Peyer's patch (tissue), 4 donors: ENCODE data around the gene C3orf22. TPM values are rescaled to one million over a fixed set of nuclear protein-coding genes. Genes with fewer than 3 reads are reported as not detected.

Experiments
- DNase-seq, 3 donors: peaks; one replicate each; pipeline ENCODE4 v3.0.0-alpha.2; 2017 to 2019
- H3K27ac ChIP-seq, 4 donors: fragments of 200-600 bp; sonication (generic); one replicate each; pipeline ENCODE4 v1.5.1; 2016 to 2019
- H3K27me3 ChIP-seq, 2 donors: fragments of 200-600 bp; sonication (generic); one replicate each; pipeline ENCODE4 v1.5.1; 2019
- H3K36me3 ChIP-seq, 3 donors: fragments of 200-600 bp; sonication (generic); one replicate each; pipeline ENCODE4 v1.5.1; 2016 to 2019
- H3K4me1 ChIP-seq, 4 donors: fragments of 200-600 bp; sonication (generic); one replicate each; pipeline ENCODE4 v1.5.1; 2016 to 2019
- H3K4me3 ChIP-seq, 4 donors: fragments of 200-600 bp; sonication (generic); 1 replicate in 3 of 4; 2 replicates in 1 of 4; pipeline ENCODE4 v1.5.1; 2016 to 2019; ENCODE audit warnings: mild to moderate bottlenecking in 1 of 4
- H3K9me3 ChIP-seq, 4 donors: fragments of 200-600 bp; sonication (generic); one replicate each; pipeline ENCODE4 v1.5.1; 2016 to 2019; ENCODE audit warnings: mild to moderate bottlenecking in 1 of 4
- CTCF ChIP-seq, 6 experiments: fragments of 450-650 bp in 4 of 6; fragments of 200-600 bp in 2 of 6; sonication (generic) in 1 of 6; IDR thresholded peaks; one replicate each; pipeline ENCODE4 v1.5.1; 2017 to 2019; ENCODE audit warnings: antibody characterized with exemption in 6 of 6, mild to moderate bottlenecking in 3 of 6, moderate library complexity in 1 of 6
- POLR2A ChIP-seq, 2 donors: fragments of 450-650 bp; IDR thresholded peaks; one replicate each; pipeline ENCODE4 v1.5.1; 2017; ENCODE audit warnings: antibody characterized with exemption in 2 of 2, mild to moderate bottlenecking in 2 of 2, moderate library complexity in 2 of 2
- total RNA-seq, 4 donors: library from RNA; depleted of rRNA; stranded (reverse); fragments of >200 nt; gene quantifications; one replicate each; pipeline ENCODE4 v1.1.0, GENCODE V29; 2016

The C3orf22 gene
- total RNA-seq, 4 donors from 2014 or later: not detected

GRCh38 chr3:126582311-126582710 is 23.6 kb upstream of the C3orf22 start:
- Histone ChIP-seq H3K27ac (no peak overlapping the region), H3K4me3 (no peak overlapping the region), H3K27me3 (no peaks in the 10 kb centered on the region), H3K9me3 (no peaks in the 10 kb centered on the region), H3K4me1 (no peaks in the 10 kb centered on the region), H3K36me3 (no peaks in the 10 kb centered on the region)
- no peak for DNase-seq
- TF ChIP-seq POLR2A (IDR thresholded peaks at IDR 0.05): no peak
- TF ChIP-seq CTCF (IDR thresholded peaks at IDR 0.05): no peak

GRCh38 chr3:126581569-126581968 is 22.8 kb upstream of the C3orf22 start:
- Histone ChIP-seq H3K36me3 (no peaks in the 10 kb centered on the region), H3K4me1 (no peaks in the 10 kb centered on the region), H3K9me3 (no peaks in the 10 kb centered on the region), H3K27ac (no peak overlapping the region), H3K27me3 (no peaks in the 10 kb centered on the region), H3K4me3 (no peak overlapping the region)
- DNase-seq: no peak
- no peak for TF ChIP-seq CTCF (IDR thresholded peaks at IDR 0.05)
- no peak for TF ChIP-seq POLR2A (IDR thresholded peaks at IDR 0.05)

DNA sequence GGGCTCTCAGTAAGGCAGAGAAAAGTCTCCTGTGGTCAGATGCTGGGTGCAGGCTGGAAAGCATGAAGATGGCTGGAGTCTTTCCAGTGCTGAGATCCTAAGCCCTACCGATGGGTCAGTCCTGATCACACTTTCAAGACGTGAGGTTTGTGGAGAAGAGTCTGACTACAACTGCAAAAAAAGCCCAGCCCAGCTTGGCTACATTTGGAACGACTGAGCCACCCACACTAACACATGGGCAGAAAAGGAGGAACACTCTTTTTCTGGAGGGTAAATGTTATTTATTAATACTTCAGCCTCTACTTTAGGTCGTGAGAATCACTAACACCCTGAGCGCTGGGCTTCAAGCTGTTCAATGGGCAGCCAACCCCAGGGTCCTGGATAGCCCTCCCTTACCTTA is 22.0 kb upstream of the C3orf22 start:
- TF ChIP-seq POLR2A (IDR thresholded peaks at IDR 0.05) (no peak), CTCF (IDR thresholded peaks at IDR 0.05) (no peak)
- H3K27me3 ChIP-seq: no peaks in the 10 kb centered on the region
- DNase-seq: no peak
- no peaks in the 10 kb centered on the region for H3K9me3 ChIP-seq
- H3K4me3 ChIP-seq: no peak overlapping the region
- H3K27ac ChIP-seq: no peak overlapping the region
- no peaks in the 10 kb centered on the region for H3K36me3 ChIP-seq
- no peaks in the 10 kb centered on the region for H3K4me1 ChIP-seq

GRCh38 chr3:126578702-126579101 is 20.0 kb upstream of the C3orf22 start:
- TF ChIP-seq POLR2A (IDR thresholded peaks at IDR 0.05) (no peak), CTCF (IDR thresholded peaks at IDR 0.05) (no peak)
- no peak overlapping the region for H3K27ac ChIP-seq
- DNase-seq: no peak
- H3K27me3 ChIP-seq: no peaks in the 10 kb centered on the region
- no peaks in the 10 kb centered on the region for H3K4me1 ChIP-seq
- no peak overlapping the region for H3K4me3 ChIP-seq
- no peaks in the 10 kb centered on the region for H3K9me3 ChIP-seq
- H3K36me3 ChIP-seq: no peaks in the 10 kb centered on the region

DNA sequence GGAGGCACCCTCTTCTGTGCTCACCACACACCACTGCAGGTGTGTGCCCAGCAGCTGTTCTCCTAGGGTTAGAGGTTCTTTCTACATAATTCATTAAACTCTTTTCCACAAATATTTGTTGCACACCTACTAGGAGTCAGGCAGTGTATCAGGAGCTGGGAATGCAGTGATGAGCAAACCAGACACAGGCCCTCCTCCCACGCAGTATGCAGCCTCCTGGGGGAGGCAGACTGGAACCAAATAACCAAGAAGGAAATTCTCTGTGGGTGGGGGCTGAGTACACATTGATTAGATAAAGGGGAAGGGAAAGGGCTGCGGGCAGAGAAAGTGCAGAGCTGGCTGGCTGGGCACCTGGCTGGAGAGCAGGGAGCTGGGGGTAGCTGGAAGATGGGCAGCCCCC is 18.5 kb upstream of the C3orf22 start:
- H3K4me1 ChIP-seq: no peaks in the 10 kb centered on the region
- no peak overlapping the region for H3K27ac ChIP-seq
- no peaks in the 10 kb centered on the region for H3K27me3 ChIP-seq
- no peak for DNase-seq
- H3K9me3 ChIP-seq: no peaks in the 10 kb centered on the region
- TF ChIP-seq POLR2A (IDR thresholded peaks at IDR 0.05): no peak
- TF ChIP-seq CTCF (IDR thresholded peaks at IDR 0.05): no peak
- H3K4me3 ChIP-seq: no peak overlapping the region
- H3K36me3 ChIP-seq: no peaks in the 10 kb centered on the region

DNA sequence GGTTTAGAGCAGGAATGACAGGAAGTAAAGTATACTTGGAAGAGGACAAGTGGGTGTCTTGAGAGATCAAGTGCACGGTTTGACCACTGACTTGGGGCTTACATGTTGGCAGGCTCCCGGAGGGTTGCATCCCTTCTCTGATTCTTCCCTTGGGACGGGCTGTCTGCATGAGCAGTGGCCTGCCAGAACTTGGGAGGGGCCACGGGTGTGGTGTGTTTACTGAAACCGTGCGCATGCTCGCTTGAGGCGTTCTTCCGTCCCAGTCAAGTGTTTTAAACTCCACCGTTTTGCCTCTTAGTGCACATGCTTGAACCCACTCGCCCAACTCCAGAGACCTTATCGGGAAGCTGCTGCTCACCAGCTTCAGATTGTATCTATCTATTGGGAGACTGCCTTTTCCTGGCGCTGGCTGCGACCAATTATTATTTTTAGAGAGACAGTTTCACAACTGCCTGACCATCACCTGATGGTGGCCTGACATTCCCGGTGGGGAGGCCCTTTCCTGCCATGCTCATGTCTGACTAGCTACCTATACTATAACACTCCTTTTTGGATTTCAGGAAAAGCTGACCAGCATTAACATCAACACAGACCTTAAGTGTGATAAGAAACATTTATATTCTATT is 14.9 kb upstream of the C3orf22 start:
- no peak overlapping the region for H3K4me3 ChIP-seq
- H3K9me3 ChIP-seq: no peaks in the 10 kb centered on the region
- H3K27ac ChIP-seq: no peak overlapping the region
- H3K27me3 ChIP-seq: no peaks in the 10 kb centered on the region
- DNase-seq: peak in 2 of 3 donors; percentile 47 to 53
- no peaks in the 10 kb centered on the region for H3K36me3 ChIP-seq
- TF ChIP-seq CTCF (IDR thresholded peaks at IDR 0.05) (no peak), POLR2A (IDR thresholded peaks at IDR 0.05) (no peak)
- no peaks in the 10 kb centered on the region for H3K4me1 ChIP-seq
